Testis (tissue), 2 donors: Measurements from ENCODE around the gene ACYP1.

Source experiments
- CTCF ChIP-seq, 3 experiments: fragments of 450-650 bp in 2 of 3; fragments of 200-600 bp in 1 of 3; sonication (generic) in 1 of 3; IDR thresholded peaks; one replicate each; pipeline ENCODE4 v1.5.1; 2016 to 2019; ENCODE audit warnings: antibody characterized with exemption in 3 of 3, mild to moderate bottlenecking in 2 of 3, moderate library complexity in 1 of 3
- POLR2A ChIP-seq: fragments of 450-650 bp; IDR thresholded peaks from one replicate; pipeline ENCODE4 v1.6.1; 2017; ENCODE audit warnings: antibody characterized with exemption, mild to moderate bottlenecking, moderate library complexity

- no peak for TF ChIP-seq CTCF (IDR thresholded peaks at IDR 0.05)
- TF ChIP-seq POLR2A, result no peak
Observed at GRCh38 chr14:75049731-75050201, 14.1 kb downstream of the ACYP1 start.
